GM12865 (cell line): ENCODE data around the gene HMGCR.

Source experiments
- DNase-seq: peaks from one replicate; pipeline ENCODE4 v3.0.0; 2010; ENCODE audit warnings: low read depth
- H3K4me3 ChIP-seq: 2 replicates; pipeline ENCODE4 v1.5.1; 2011; ENCODE audit warnings: mild to moderate bottlenecking, low read depth, low read length, control low read depth
- TF ChIP-seq, protein P1 (sequence below): IDR thresholded peaks from 2 replicates; pipeline ENCODE4 v1.5.1; 2011; ENCODE audit warnings: low read length, control low read depth, low read depth, inconsistent platforms; ENCODE audit not compliant: insufficient read depth; ENCODE audit errors: missing control alignments

HMGCR gene

GRCh38 chr5:75340714-75341478, 3.9 kb downstream of the HMGCR start:
- H3K4me3 ChIP-seq = no peak overlapping the region
- TF ChIP-seq, protein P1, sequence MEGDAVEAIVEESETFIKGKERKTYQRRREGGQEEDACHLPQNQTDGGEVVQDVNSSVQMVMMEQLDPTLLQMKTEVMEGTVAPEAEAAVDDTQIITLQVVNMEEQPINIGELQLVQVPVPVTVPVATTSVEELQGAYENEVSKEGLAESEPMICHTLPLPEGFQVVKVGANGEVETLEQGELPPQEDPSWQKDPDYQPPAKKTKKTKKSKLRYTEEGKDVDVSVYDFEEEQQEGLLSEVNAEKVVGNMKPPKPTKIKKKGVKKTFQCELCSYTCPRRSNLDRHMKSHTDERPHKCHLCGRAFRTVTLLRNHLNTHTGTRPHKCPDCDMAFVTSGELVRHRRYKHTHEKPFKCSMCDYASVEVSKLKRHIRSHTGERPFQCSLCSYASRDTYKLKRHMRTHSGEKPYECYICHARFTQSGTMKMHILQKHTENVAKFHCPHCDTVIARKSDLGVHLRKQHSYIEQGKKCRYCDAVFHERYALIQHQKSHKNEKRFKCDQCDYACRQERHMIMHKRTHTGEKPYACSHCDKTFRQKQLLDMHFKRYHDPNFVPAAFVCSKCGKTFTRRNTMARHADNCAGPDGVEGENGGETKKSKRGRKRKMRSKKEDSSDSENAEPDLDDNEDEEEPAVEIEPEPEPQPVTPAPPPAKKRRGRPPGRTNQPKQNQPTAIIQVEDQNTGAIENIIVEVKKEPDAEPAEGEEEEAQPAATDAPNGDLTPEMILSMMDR = no peak
- no peak for DNase-seq

GRCh38 chr5:75341934-75342333, 4.9 kb downstream of the HMGCR start:
- H3K4me3 ChIP-seq = no peak overlapping the region
- TF ChIP-seq, protein P1 = no peak
- DNase-seq = no peak

- DNase-seq = no peak
- H3K4me3 ChIP-seq = no peak overlapping the region
- TF ChIP-seq, protein P1 = no peak
These were observed 5.8 kb downstream of the HMGCR start for GRCh38 chr5:75342836-75343235.

DNA sequence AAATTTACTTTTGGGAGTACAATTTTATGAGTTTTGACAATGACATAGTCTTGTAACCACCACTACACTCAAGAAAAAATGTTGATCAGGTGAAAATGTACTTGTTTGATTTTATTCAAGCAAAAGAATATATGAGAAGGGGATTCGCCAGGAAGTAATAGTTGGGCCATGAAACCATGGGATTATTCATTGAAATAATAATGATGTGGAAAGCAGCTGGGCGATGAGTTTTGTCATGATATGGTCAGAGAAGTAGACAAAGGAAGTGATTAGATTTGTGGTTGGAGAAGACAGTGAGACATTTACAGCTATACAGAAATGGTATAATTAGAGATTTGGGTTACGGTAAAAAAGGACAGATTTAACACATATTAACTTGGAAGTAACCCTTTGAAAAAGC, 11.2 kb downstream of the HMGCR start:
- TF ChIP-seq, protein P1 = no peak
- DNase-seq = no peak

DNA sequence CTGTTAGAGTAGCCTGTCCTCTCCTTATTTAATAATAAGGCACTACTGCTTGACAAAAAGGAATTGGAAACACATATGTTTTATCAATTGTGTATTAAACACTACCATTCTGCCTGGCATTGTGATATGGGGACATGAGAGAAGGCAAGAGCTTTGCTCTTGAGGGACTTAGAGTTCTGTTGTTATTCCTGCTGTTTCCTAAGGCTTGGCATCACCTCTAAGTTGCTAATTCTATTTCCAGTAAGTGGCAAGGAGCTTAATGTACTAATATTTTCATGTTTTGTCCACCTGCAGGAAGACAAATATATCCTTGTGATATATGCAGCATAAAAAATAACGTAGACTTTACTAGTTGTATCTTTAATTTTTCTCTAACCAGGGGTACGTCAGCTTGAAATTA, 12.6 kb downstream of the HMGCR start:
- TF ChIP-seq, protein P1 = no peak
- no peak for DNase-seq
- H3K4me3 ChIP-seq = no peak overlapping the region

More for the DNA sequence above, 11.2 kb downstream of the HMGCR start:
- H3K4me3 ChIP-seq = no peak overlapping the region

- DNase-seq = no peak
- TF ChIP-seq, protein P1 = no peak
- H3K4me3 ChIP-seq = no peak overlapping the region
These were observed 14.3 kb downstream of the HMGCR start for GRCh38 chr5:75351139-75351926.
